SK-N-DZ (cell line): ENCODE results near the gene BATF3.
A peak's percentile ranks its signal among the peaks of the same experiment; 100 is the strongest.

Source experiments
- DNase-seq: peaks from one replicate; pipeline ENCODE4 v3.0.0-alpha.2; 2015; ENCODE audit warnings: low spot score

Gene BATF3

DNA sequence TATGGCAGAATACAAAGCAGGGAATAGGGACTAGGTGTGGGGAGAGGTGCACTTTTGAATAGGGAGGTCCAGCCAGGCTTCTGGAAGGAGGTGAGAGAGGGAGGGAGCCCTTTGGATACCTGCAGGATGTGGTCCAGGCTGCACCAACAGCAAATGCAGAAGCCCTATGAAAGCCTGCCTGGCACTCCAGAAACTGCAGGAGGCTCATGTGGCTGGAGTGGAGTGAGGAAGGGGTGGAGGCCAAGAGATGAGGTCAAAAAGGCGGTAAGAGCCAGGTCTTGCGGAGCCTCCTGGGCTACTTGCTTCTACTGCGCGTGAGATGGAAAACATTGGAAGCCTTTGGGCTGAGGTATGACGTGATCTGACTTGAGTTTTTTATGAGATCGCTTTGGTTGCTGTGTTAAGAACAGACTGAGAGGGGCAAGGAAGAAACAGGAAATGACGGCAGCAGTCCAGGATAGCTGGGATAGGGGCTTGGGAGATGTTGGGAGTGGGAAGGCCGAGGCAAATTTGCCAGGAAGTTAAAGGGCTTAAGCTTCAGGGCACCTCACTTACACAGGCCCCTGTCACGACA lies 4.4 kb upstream of the BATF3 start:
- DNase-seq, result no peak

DNA sequence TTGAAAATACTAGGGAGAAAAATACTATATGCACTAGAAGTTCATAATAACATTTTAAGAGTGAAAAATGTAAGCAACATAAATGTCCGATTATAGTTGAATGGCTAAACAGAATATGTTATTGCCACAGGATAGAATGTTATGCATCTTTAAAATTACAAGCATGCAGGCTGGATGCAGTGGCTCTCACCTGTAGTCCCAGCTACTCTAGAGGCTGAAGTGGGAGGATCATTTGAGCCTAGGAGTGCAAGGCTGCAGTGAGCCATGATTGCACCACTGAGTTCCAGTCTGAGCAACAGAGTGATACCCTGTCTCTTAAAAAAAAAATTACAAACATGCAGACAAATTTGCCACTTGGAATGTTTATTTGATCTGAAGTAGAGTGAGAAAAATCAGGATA lies 3.0 kb upstream of the BATF3 start:
- no peak for DNase-seq

DNA sequence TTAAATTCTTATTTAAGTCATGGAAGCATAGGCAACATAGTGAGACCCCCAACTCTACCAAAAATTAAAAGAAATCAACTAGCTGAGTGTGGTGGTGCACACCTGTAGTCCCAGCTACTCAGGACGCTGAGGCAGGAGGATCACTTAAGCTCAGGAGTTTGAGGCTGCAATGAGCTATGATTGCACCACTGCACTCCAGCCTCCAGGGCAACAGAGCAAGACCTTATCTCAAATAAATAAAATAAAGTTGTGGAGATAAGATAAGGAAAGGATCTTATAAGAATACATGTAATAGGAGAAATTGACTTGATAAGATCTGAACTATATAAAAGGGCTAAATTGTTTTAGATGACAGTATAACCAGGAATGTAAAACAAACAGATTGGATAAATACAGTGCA lies 2.3 kb upstream of the BATF3 start:
- no peak for DNase-seq

DNA sequence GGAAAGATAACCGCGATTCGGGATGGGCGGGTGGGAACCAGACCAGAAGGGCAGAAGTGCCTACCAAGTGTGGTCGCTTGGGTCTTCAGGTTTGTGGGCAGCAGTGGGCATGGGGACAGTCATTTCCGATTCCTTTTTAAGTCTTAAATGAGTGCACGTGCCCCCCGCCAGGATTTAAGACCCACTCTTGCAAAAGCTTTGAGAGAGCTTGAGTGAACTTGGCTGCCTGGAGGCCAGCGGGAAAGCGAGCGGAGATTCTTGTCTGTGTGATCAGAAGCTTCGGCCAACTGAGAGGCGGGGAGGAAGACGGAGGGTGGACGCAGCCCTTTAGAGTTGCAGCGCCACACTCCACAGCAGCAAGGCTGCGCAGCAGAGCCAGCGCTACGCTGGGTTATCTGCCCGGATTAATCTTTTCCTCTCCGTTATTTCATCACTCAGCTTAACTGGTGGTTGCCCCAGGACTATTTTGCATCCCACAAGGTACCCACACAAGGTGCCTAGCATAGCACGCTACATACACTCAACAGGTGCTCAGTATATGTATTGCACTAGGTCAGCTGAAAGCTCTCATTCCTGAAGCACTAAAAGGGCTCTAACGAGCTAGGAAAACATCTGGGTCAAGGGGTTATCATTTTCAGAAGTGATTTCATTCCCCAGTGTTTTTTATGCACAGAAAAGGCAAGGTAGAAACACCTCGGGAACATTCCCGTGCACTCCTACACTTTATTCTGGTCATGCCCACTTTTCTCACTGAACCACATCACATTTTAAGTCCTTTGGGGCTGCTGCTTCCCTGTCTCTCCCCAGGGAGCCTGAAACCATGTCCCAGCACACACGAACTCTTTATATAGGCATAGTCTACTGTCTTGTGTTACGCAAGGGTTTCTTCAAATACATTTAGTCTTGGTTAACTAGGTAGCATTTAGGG lies 1.5 kb upstream of the BATF3 start:
- DNase-seq, result peak; percentile 35

GRCh38 chr1:212700223-212700891 lies 717 bp upstream of the BATF3 start:
- no peak for DNase-seq

- DNase-seq, result peak; percentile 27
Observed at GRCh38 chr1:212699104-212699624, 476 bp downstream of the BATF3 start.

GRCh38 chr1:212698467-212699103 lies 1.1 kb downstream of the BATF3 start:
- no peak for DNase-seq

- DNase-seq, result no peak
Observed at GRCh38 chr1:212696721-212697331, 2.8 kb downstream of the BATF3 start.

- no peak for DNase-seq
Observed at GRCh38 chr1:212692774-212693644, 6.6 kb downstream of the BATF3 start.

DNA sequence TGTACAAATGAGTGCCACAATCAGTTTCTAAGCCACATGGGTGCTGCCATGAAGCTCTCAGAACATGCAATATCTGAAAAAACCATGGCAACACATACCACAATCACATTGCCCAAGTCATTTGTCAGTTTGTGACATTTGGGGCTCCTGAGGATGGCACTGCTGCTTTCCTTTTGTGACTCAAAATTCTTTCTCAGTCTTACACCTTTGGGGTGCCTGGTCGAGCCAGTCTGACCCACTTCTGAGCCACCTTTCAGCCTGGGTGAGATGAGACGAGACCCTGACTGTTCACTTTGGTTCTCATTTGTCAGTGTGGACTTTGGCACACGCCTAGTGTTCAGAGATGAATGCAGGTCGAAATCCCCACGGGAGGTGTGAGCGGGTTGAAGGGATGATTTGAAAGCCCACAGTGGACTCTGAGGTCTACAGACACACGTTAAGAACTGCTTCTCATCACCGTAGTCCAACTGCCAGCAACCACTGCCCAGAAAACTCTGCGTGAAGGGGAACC lies 8.0 kb downstream of the BATF3 start:
- no peak for DNase-seq

DNA sequence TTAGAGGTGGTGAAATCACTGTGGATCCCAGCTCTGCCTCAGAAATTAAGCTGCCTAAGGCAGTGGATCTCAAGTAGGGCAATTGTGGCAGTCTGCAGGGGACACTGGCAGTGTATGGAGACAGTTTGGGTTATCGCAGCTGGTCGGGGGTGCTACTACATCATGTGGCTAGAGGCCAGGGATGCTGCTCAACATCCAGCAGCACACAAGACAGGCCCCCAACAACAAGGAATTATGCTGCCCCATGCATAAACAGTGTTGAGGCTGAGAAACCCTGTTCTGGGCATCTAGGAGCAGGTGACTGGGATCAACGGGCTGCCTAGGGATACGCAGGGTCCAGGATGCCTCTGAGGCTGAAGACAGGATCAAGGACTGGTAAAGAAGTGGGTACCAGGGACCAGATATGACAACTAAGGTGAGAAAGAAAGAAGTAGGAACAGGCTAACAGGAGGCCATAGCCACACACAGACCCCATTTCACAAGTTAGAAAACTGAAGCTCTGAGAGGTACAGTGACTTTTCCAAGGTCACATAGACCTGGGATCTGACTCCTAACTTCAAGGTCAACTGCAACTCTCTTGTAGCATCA lies 8.7 kb downstream of the BATF3 start:
- no peak for DNase-seq

DNA sequence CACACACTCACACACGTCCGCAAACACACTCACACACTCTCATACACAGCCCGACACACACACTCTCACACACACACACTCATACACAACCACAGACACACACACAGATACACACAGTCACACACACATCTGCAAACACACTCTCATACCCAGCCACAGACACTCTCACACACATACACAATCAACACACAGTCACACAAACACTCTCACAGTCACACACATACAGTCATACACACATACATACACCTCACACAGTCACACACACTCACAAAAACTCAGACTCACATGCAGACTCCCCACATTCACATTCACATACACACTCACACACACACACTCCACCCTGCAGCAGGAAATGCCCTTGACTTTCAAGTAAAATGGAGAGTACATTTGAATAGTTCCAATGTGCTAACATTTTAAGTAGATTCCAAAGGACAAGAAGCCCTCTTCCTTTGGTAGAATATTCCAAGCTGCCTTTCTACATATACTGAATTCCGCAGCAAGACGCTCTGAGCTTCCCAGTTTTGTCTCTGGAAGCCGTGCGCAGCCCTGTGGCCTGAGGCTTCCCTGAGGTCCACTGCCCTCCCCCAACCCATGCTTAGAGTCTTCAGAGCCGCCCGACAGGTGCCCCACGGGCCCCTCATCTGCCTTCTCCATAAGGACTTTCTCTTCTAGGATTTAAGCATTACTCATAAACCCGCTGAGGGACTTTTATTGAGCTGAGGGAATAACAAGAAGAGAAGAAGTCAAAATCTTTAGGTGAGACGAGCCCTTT lies 9.7 kb downstream of the BATF3 start:
- no peak for DNase-seq

- DNase-seq, result no peak
Observed at GRCh38 chr1:212689196-212689725, 10.4 kb downstream of the BATF3 start.

- DNase-seq, result no peak
Observed at GRCh38 chr1:212688341-212689047, 11.1 kb downstream of the BATF3 start.

DNA sequence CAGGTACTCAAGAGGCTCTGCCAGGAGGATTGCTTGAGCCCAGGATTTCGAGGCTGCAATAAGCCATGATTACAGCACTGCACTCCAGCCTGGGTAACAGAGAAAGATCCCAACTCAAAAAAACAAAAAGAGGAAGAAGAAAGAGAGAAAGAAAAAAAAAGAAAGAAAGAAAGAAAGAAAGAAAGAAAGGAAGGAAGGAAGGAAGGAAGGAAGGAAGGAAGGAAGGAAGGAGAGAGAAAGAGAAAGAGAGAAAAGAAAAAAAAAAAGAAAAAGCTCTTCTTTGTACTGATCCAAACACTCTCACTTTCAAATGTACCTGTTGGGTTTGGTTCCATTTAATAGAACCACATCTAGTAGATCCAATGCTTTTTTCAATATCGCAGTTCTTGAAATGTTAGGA lies 11.8 kb downstream of the BATF3 start:
- DNase-seq, result no peak

DNA sequence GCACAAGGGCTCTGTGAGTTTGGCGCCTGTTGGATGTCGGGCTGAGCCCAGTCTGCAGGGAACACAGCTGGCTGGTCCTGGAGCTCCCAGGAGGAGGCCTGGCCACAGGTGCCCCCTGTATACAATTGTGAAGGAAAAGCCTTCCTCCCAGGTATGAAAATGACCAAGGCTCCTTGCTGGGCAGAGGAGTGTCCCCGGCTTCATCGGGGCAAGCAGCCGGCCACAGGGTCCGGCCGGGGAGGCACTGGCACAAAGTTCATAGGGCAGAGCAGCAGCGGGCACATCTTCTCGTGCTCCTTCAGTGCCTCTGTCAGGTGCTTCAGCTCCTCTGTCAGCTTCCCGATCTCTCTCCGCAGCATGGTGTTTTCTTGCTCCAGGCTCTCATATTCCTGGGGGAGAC lies 13.0 kb downstream of the BATF3 start:
- no peak for DNase-seq

- no peak for DNase-seq
Observed at GRCh38 chr1:212686069-212686468, 13.6 kb downstream of the BATF3 start.

DNA sequence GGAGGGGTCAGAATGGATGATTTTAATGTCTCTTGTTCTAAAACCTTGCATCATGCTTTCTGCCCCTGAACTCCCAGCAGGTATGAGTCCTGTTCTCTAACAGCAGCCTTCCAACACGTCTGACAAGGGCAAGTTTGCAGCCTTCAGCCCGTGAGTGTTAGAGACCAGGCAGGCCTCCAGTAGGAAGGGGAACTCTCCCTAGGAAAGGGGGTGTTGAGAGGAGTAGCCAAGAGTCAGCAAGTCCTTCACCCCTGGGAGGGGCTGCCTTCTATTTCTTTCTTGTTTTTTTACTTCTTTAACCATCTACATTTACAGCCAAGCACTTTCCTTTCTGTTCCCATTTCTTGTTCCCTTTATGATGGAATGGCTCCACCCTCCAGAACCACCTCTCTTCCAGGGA lies 14.2 kb downstream of the BATF3 start:
- no peak for DNase-seq
